GM12872 (cell line): Measurements from ENCODE around the gene SF3B6.

Experiments
- CTCF ChIP-seq: IDR thresholded peaks from 3 replicates; pipeline ENCODE4 v1.5.1; 2011; ENCODE audit warnings: low read depth, mild to moderate bottlenecking, low read length, moderate library complexity; ENCODE audit not compliant: insufficient read depth

SF3B6 gene

DNA sequence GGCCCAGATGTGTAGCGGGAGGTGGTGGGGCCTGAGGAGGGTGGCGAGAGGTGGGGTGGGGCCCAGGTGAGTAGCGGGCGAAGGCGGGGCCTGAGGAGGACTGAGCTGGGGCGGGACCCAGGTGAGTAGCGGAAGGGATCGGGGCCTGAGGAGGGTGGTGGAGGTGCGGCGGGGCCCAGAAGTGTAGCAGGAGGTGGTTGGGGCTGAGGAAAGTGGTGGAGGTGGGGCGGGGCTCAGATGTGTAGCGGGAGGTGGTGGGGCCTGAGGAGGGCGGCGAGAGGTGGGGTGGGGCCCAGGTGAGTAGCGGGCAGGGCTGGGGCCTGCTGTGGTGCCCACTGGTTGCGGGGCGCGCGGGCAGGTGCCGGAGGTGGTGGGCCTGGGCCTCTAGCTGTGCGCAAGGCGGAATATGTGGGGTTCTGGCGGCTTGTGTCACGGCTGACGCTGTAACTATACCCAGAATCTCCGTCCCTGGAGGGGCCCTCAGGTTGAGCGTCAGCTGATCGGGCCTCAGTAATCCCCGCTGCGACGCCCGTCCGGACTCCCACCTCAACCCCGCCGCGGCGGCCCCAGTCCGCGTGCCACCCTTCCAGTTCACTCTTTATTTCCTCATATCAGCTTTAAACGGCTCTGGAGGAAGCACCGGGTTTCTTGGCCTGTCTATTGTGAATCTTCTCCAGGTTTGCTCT is 866 bp upstream of the SF3B6 start:
- no peak for TF ChIP-seq CTCF

- TF ChIP-seq CTCF = no peak
Measured at GRCh38 chr2:24075259-24075658, 867 bp downstream of the SF3B6 start.

- no peak for TF ChIP-seq CTCF
Measured at GRCh38 chr2:24073816-24074215, 2.3 kb downstream of the SF3B6 start.

- no peak for TF ChIP-seq CTCF
Measured at GRCh38 chr2:24072259-24072658, 3.9 kb downstream of the SF3B6 start.

DNA sequence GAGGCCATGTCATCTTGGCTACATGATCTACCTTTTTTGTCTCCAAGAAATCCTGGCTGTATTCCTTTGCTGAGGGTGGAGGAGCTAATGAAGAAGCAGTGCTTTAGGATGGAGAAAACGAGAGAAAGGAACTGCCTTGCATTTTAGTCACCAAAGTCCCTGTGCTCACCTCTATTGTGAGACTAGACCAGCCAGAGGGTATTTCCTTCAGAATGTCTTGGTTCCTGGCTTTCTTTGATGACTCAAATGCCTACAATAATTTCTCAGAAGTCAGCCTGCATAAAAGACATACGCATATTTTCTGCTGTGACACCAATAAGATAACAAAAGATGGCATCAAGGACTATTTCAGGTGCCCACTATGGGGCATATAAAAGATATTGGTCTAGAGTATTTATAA is 10.8 kb downstream of the SF3B6 start:
- TF ChIP-seq CTCF = no peak

GRCh38 chr2:24058564-24059271 is 17.4 kb downstream of the SF3B6 start:
- TF ChIP-seq CTCF = no peak

DNA sequence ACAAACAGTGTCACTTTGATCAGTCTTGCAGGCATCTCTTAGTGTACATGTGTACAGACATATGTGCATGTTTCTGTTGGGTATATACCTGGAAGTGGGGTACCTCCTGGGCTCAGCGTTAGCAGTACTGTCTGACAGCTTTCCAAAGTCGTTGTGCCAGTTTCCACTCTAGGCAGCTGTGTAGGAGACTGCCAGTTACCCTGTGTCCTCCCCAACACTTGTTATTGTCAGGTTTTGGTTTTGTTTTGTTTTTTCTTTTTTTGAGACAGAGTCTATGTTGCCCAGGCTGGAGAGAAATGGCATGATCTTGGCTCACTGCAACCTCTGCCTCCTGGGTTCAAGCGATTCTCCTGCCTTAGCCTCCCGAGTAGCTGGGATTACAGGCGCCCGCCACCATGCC is 20.4 kb downstream of the SF3B6 start:
- TF ChIP-seq CTCF = no peak
